GM19099 (cell line): ENCODE measurements around the gene EFL1.

Experiments used
- POLR2A ChIP-seq: IDR thresholded peaks from 3 replicates; pipeline ENCODE4 v1.6.1; 2011; ENCODE audit warnings: low read depth; ENCODE audit not compliant: insufficient read length; ENCODE audit errors: extremely low read depth

Gene EFL1

DNA sequence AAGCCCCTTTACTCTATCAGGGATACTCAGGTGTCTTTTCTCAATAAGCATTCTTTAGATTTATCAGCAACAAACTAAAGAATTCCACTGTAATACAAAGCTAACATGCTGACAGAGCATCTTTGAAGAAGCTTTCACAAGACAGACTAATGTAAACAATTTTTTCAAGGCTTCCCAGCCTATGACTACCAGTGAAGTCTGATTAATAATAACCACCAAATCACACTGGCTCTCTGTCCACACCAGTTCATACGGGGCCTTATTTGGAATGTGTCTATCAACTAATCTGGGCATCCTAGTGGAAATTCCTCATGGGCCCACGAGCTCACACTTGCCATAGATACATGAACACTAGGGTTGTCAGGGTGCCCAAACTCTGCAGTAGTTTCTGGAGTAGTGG, 84.5 kb downstream of the EFL1 start:
- no peak for TF ChIP-seq POLR2A

- no peak for TF ChIP-seq POLR2A
These were observed 85.1 kb downstream of the EFL1 start for GRCh38 chr15:82177291-82178010.

DNA sequence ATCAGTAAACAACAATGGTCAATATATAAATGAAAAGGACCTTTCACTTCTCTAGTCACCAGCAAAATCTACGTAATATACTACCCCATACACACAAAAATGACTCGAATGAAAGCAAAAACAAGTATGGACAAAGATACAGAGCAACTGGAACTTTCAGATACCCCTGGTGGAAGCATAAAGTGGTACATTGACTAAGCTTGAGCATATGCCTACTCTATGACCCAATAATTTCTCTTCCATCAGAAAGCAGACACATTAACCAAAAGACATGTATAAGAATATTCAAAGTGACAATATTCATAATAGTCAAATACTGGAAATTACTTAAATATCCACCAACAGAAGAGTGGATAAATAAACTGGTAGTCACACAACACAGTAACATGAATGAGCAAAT, 86.0 kb downstream of the EFL1 start:
- no peak for TF ChIP-seq POLR2A

DNA sequence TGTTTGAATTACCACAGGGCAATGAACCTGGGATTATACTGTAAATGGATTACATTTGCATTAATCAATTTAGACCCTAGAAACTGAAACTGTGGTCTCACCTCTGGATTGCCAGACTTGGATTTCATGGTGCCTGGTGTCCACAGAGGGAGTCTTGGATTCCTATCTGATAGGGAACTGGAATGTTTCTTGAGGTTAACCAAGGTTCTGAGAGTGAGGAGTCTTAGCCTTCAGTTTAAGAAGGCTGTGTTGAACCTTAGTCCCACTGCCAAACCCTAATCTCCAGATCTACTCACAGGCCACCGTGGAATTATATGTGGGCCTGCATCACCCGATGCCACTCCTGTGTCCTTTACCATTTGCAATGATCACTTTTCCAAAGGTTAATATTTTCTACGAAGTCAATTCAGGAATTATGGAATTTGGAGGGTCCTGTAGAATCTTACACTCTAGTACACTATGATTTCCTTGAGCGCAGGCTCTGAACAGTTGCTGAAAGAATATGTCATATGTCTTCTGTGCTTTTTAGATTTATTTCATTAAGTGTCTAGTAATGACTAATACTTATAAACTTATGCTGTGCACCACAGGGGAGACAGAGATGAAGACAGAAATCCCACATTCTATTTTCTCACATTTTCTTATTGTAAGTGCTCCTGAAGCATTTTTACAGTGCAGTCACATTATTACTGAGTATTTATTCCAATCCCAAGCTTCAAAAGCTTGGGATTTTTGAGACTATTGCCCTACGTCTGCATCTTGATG, 87.9 kb downstream of the EFL1 start:
- no peak for TF ChIP-seq POLR2A

DNA sequence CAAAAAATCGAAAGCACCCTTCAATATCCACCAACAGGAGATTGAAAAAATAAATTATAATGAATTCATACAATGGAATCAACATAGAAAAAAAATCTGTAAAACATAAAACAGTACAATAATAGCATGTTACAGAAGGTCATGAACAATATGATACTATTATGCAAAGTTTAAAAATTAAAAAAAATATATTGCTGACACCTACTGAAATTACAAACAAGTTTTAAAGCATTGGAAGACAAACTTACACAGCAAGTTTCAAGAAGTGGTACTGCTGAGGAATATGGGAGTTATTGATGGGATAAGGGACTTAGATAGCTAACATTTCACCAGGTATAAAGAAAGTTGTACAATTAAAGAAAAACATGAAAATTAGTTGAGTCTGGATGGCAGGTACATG, 89.4 kb downstream of the EFL1 start:
- TF ChIP-seq POLR2A: no peak

DNA sequence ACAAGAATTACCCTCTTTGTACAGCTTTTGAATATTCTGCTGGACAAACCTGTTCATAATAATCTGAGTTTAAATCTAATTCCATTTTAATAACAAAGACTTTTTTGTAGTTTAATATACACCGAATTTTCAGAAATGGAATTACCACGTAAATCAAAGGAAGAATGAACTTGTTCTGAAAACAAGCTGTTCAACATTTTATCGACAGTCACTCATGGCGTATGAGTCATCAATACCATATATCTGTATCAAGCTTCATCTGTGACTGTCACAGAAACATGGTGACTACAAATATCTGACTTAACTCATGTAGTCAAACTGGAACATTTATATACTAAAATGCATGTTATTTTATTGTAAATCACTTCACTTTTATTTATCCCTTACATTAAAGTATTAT, 90.0 kb downstream of the EFL1 start:
- TF ChIP-seq POLR2A: no peak

DNA sequence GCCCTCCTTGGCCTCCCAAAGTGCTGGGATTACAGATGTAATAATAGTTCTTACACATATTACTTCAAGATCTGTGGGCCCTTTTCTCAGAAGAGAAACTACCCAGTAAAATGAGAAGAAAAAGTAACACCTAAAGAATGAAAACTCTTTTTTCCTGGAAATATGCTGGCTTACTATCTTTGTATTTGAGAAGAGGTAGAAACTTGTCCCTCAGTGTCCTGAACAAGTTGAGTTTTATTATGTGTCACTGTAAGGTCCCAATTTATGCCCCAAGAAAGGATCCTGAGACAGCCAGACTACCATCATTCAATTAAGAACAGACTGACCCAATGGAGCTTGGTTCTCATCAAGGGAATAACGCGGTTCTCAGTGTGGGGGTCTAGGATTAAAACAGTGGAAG, 93.8 kb downstream of the EFL1 start:
- TF ChIP-seq POLR2A: no peak

GRCh38 chr15:82168296-82168695, 94.2 kb downstream of the EFL1 start:
- TF ChIP-seq POLR2A: no peak

GRCh38 chr15:82165948-82166376, 96.6 kb downstream of the EFL1 start:
- no peak for TF ChIP-seq POLR2A

- TF ChIP-seq POLR2A: no peak
These were observed 102.6 kb downstream of the EFL1 start for GRCh38 chr15:82159922-82160321.

DNA sequence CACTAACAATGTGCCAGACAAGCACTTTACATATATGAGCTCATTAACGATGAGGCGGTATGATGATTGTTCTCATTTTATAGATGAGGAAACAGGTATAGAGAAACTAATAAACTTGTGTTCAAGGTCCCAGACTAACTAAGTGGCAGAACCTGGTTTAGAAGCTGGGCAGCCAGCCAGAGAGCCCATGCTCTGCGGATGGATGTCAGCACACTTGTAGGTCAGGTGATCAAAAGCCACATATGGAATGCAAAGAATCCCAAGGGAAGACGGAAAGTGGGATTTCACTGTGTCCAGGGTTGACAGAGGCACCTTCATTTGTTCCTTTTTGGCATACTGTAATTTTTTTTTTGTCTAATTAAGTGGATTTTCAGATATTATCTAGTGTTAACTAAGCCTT, 103.7 kb downstream of the EFL1 start:
- TF ChIP-seq POLR2A: no peak

DNA sequence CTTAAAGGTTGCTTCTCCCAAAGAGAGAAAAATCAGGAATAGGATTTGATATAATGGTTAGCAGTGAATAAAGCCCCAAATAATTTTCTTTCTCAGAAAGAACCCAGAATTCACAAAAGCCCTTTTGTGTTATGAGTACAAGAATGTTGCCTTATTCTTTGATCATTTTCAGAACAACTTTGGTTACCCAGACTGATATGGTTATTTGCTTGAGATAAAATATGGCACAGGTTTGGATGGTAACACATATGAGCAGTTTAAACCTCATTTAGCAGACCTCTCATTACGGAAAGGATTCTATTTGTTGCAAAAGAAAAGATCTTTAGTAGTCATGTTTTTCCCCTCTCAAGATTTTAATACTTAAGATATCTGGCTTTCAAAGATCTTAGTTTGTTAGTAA, 111.9 kb downstream of the EFL1 start:
- TF ChIP-seq POLR2A: no peak

GRCh38 chr15:82146990-82147461, 115.5 kb downstream of the EFL1 start:
- no peak for TF ChIP-seq POLR2A

GRCh38 chr15:82146576-82146975, 116.0 kb downstream of the EFL1 start:
- TF ChIP-seq POLR2A: no peak

GRCh38 chr15:82143390-82144385, 118.8 kb downstream of the EFL1 start:
- no peak for TF ChIP-seq POLR2A
